ENCODE results near the gene MBD5.

DNA sequence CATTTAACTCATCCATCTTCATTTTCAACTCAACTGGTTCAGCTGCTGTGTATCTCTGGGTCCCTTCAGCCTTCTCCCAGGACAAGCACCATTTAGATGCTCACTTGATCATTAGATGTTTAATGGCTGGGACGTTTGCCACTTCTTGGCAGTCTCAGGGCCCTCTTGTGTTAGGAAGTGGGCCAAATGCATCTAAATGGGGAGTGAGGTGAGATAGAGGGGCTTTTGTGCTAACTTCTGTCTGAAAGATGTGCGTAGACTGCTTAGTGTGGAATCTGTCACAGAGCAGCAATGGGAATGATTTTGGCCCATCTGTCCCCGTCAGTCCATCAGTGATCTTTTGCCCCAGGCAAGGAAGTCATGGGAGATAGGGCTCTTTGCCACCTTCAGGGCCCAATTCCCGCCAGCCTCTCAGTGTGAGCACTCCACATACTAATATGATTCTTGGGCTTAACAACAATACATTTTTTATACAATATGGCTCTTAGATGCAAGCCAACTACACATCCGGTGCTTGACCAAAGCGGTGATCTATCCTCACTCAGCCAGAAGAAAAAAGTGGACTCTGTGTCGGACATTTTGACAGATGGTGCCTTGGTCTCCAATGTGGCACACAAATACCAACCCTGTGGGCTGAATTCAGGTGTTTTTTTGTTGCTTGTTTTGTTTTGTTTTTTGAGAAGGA is 528.0 kb downstream of the MBD5 start:
- TF ChIP-seq ZNF121 (CRISPR knock-in tag; IDR thresholded peaks at IDR 0.05) (no peak), ZNF138 (CRISPR knock-in tag; conservative IDR thresholded peaks at IDR 0.05) (no peak), SMAD3 (CRISPR knock-in tag; IDR thresholded peaks at IDR 0.05; ENCODE audit: borderline replicate concordance) (no peak), GABPB1 (CRISPR knock-in tag; IDR thresholded peaks at IDR 0.05) (no peak), CREB1 (CRISPR knock-in tag; IDR thresholded peaks at IDR 0.05) (no peak)
- TF ChIP-seq, protein P1, sequence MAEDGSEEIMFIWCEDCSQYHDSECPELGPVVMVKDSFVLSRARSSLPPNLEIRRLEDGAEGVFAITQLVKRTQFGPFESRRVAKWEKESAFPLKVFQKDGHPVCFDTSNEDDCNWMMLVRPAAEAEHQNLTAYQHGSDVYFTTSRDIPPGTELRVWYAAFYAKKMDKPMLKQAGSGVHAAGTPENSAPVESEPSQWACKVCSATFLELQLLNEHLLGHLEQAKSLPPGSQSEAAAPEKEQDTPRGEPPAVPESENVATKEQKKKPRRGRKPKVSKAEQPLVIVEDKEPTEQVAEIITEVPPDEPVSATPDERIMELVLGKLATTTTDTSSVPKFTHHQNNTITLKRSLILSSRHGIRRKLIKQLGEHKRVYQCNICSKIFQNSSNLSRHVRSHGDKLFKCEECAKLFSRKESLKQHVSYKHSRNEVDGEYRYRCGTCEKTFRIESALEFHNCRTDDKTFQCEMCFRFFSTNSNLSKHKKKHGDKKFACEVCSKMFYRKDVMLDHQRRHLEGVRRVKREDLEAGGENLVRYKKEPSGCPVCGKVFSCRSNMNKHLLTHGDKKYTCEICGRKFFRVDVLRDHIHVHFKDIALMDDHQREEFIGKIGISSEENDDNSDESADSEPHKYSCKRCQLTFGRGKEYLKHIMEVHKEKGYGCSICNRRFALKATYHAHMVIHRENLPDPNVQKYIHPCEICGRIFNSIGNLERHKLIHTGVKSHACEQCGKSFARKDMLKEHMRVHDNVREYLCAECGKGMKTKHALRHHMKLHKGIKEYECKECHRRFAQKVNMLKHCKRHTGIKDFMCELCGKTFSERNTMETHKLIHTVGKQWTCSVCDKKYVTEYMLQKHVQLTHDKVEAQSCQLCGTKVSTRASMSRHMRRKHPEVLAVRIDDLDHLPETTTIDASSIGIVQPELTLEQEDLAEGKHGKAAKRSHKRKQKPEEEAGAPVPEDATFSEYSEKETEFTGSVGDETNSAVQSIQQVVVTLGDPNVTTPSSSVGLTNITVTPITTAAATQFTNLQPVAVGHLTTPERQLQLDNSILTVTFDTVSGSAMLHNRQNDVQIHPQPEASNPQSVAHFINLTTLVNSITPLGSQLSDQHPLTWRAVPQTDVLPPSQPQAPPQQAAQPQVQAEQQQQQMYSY (CRISPR knock-in tag; IDR thresholded peaks at IDR 0.05) = no peak
- TF ChIP-seq, protein P2, sequence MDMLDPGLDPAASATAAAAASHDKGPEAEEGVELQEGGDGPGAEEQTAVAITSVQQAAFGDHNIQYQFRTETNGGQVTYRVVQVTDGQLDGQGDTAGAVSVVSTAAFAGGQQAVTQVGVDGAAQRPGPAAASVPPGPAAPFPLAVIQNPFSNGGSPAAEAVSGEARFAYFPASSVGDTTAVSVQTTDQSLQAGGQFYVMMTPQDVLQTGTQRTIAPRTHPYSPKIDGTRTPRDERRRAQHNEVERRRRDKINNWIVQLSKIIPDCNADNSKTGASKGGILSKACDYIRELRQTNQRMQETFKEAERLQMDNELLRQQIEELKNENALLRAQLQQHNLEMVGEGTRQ (CRISPR knock-in tag; IDR thresholded peaks at IDR 0.05) = no peak
- TF ChIP-seq, protein P3, sequence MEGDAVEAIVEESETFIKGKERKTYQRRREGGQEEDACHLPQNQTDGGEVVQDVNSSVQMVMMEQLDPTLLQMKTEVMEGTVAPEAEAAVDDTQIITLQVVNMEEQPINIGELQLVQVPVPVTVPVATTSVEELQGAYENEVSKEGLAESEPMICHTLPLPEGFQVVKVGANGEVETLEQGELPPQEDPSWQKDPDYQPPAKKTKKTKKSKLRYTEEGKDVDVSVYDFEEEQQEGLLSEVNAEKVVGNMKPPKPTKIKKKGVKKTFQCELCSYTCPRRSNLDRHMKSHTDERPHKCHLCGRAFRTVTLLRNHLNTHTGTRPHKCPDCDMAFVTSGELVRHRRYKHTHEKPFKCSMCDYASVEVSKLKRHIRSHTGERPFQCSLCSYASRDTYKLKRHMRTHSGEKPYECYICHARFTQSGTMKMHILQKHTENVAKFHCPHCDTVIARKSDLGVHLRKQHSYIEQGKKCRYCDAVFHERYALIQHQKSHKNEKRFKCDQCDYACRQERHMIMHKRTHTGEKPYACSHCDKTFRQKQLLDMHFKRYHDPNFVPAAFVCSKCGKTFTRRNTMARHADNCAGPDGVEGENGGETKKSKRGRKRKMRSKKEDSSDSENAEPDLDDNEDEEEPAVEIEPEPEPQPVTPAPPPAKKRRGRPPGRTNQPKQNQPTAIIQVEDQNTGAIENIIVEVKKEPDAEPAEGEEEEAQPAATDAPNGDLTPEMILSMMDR (IDR thresholded peaks at IDR 0.05) = no peak
- TF ChIP-seq, protein P4, sequence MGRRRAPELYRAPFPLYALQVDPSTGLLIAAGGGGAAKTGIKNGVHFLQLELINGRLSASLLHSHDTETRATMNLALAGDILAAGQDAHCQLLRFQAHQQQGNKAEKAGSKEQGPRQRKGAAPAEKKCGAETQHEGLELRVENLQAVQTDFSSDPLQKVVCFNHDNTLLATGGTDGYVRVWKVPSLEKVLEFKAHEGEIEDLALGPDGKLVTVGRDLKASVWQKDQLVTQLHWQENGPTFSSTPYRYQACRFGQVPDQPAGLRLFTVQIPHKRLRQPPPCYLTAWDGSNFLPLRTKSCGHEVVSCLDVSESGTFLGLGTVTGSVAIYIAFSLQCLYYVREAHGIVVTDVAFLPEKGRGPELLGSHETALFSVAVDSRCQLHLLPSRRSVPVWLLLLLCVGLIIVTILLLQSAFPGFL (CRISPR knock-in tag; IDR thresholded peaks at IDR 0.05; ENCODE audit: borderline replicate concordance) = no peak
- TF ChIP-seq, protein P5, sequence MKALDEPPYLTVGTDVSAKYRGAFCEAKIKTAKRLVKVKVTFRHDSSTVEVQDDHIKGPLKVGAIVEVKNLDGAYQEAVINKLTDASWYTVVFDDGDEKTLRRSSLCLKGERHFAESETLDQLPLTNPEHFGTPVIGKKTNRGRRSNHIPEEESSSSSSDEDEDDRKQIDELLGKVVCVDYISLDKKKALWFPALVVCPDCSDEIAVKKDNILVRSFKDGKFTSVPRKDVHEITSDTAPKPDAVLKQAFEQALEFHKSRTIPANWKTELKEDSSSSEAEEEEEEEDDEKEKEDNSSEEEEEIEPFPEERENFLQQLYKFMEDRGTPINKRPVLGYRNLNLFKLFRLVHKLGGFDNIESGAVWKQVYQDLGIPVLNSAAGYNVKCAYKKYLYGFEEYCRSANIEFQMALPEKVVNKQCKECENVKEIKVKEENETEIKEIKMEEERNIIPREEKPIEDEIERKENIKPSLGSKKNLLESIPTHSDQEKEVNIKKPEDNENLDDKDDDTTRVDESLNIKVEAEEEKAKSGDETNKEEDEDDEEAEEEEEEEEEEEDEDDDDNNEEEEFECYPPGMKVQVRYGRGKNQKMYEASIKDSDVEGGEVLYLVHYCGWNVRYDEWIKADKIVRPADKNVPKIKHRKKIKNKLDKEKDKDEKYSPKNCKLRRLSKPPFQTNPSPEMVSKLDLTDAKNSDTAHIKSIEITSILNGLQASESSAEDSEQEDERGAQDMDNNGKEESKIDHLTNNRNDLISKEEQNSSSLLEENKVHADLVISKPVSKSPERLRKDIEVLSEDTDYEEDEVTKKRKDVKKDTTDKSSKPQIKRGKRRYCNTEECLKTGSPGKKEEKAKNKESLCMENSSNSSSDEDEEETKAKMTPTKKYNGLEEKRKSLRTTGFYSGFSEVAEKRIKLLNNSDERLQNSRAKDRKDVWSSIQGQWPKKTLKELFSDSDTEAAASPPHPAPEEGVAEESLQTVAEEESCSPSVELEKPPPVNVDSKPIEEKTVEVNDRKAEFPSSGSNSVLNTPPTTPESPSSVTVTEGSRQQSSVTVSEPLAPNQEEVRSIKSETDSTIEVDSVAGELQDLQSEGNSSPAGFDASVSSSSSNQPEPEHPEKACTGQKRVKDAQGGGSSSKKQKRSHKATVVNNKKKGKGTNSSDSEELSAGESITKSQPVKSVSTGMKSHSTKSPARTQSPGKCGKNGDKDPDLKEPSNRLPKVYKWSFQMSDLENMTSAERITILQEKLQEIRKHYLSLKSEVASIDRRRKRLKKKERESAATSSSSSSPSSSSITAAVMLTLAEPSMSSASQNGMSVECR (CRISPR knock-in tag; IDR thresholded peaks at IDR 0.05; ENCODE audit: borderline replicate concordance) = no peak
- TF ChIP-seq, protein P6, sequence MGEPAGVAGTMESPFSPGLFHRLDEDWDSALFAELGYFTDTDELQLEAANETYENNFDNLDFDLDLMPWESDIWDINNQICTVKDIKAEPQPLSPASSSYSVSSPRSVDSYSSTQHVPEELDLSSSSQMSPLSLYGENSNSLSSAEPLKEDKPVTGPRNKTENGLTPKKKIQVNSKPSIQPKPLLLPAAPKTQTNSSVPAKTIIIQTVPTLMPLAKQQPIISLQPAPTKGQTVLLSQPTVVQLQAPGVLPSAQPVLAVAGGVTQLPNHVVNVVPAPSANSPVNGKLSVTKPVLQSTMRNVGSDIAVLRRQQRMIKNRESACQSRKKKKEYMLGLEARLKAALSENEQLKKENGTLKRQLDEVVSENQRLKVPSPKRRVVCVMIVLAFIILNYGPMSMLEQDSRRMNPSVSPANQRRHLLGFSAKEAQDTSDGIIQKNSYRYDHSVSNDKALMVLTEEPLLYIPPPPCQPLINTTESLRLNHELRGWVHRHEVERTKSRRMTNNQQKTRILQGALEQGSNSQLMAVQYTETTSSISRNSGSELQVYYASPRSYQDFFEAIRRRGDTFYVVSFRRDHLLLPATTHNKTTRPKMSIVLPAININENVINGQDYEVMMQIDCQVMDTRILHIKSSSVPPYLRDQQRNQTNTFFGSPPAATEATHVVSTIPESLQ (CRISPR knock-in tag; IDR thresholded peaks at IDR 0.05) = no peak
- TF ChIP-seq, protein P7, sequence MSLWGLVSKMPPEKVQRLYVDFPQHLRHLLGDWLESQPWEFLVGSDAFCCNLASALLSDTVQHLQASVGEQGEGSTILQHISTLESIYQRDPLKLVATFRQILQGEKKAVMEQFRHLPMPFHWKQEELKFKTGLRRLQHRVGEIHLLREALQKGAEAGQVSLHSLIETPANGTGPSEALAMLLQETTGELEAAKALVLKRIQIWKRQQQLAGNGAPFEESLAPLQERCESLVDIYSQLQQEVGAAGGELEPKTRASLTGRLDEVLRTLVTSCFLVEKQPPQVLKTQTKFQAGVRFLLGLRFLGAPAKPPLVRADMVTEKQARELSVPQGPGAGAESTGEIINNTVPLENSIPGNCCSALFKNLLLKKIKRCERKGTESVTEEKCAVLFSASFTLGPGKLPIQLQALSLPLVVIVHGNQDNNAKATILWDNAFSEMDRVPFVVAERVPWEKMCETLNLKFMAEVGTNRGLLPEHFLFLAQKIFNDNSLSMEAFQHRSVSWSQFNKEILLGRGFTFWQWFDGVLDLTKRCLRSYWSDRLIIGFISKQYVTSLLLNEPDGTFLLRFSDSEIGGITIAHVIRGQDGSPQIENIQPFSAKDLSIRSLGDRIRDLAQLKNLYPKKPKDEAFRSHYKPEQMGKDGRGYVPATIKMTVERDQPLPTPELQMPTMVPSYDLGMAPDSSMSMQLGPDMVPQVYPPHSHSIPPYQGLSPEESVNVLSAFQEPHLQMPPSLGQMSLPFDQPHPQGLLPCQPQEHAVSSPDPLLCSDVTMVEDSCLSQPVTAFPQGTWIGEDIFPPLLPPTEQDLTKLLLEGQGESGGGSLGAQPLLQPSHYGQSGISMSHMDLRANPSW (CRISPR knock-in tag; conservative IDR thresholded peaks at IDR 0.05; ENCODE audit: low read depth) = no peak
- TF ChIP-seq, protein P8, sequence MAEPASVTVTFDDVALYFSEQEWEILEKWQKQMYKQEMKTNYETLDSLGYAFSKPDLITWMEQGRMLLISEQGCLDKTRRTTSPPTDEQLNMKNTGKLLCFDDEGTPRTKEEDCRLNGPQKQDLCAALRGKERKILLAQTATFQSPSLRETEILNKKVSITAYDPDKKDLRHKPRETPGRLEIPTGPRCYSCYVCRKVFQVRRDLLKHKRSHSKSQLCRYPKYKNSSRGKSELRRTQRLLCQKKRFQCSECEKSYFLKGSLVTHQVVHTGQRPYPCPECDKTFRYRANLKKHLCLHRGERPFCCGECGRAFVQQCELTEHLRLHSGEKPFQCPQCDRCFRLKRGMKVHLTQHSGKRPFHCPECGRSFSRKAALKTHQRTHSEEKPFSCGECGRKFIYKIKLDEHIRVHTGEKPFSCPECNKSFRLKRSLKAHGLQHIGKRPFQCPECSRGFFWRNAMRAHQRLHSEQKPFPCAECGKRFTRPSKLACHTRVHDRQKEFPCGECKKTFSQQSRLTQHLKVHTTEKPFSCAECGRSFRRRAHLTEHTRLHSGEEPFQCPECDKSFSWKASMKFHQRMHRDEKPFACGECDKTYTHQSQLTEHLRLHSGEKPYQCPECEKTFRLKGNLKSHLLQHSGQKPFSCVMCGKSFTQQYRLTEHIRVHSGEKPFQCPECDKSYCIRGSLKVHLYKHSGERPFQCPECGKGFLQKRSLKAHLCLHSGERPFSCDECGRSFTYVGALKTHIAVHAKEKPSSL (CRISPR knock-in tag; conservative IDR thresholded peaks at IDR 0.05) = no peak
